IPS DF 4.7 (cell line): ENCODE results near the gene PCNT.

Experiments used
- DNase-seq: peaks from one replicate; pipeline ENCODE4 v3.0.0-alpha.2; 2013; ENCODE audit warnings: low spot score; ENCODE audit errors: extremely low read depth

The PCNT gene

GRCh38 chr21:46472246-46472645 lies 148.3 kb downstream of the PCNT start:
- no peak for DNase-seq

- DNase-seq: no peak
Observed at GRCh38 chr21:46474382-46474781, 150.4 kb downstream of the PCNT start.

GRCh38 chr21:46475296-46475695 lies 151.3 kb downstream of the PCNT start:
- DNase-seq: no peak

GRCh38 chr21:46477765-46478164 lies 153.8 kb downstream of the PCNT start:
- DNase-seq: no peak

GRCh38 chr21:46478910-46479309 lies 155.0 kb downstream of the PCNT start:
- no peak for DNase-seq

GRCh38 chr21:46480466-46480865 lies 156.5 kb downstream of the PCNT start:
- no peak for DNase-seq

- DNase-seq: no peak
Observed at GRCh38 chr21:46482225-46482845, 158.4 kb downstream of the PCNT start.

- DNase-seq: no peak
Observed at GRCh38 chr21:46482846-46483231, 158.9 kb downstream of the PCNT start.

- no peak for DNase-seq
Observed at GRCh38 chr21:46483300-46484295, 159.6 kb downstream of the PCNT start.

- DNase-seq: no peak
Observed at GRCh38 chr21:46486481-46487126, 162.6 kb downstream of the PCNT start.

- no peak for DNase-seq
Observed at GRCh38 chr21:46489162-46489663, 165.3 kb downstream of the PCNT start.

- no peak for DNase-seq
Observed at GRCh38 chr21:46489800-46490199, 165.8 kb downstream of the PCNT start.

GRCh38 chr21:46491553-46491952 lies 167.6 kb downstream of the PCNT start:
- DNase-seq: no peak

- no peak for DNase-seq
Observed at GRCh38 chr21:46492851-46493250, 168.9 kb downstream of the PCNT start.

GRCh38 chr21:46493828-46494227 lies 169.9 kb downstream of the PCNT start:
- no peak for DNase-seq
